ENCODE measurements around the gene CCDC85C. TPM values are rescaled to one million over a fixed set of nuclear protein-coding genes. Genes with fewer than 3 reads are reported as not detected.

The CCDC85C gene
- total and polyA plus RNA-seq, 2 of the 4 experiments (the other 2 are of a cell fraction) = 16.0 to 19.0 TPM

GRCh38 chr14:99521176-99522024 is 82.6 kb downstream of the CCDC85C start:
- in situ Hi-C loops (cut with MboI; ENCODE audit: low sequenced_read_pairs) = loop anchor here (5.0 to 10.0 kb wide), 2 partner anchors 101 to 383 kb away; no protein-coding TSS in a partner anchor
- DNase-seq = no peak
- ATAC-seq (ENCODE audit: low read depth) = no peak
- Histone ChIP-seq H3K14ac (replicated peaks; ENCODE audit: low read depth, low read length) (no peak overlapping the region), H3K4me2 (ENCODE audit: low read depth, low read length) (no peak overlapping the region), H3K4me1 (ENCODE audit: control insufficient read depth, insufficient read depth, low read length) (peaks cover 32% of the 10 kb centered on the region), H3K27ac (ENCODE audit: insufficient read depth, low read length) (peak overlapping the region; percentile 12; the same call in 1 of the 2 replicates), H2BK15ac (ENCODE audit: low read depth, low read length) (peak overlapping the region; percentile 17; the same call in 1 of the 3 replicates), H2BK5ac (ENCODE audit: low read depth, low read length, poor library complexity, severe bottlenecking) (no peak overlapping the region), H3K9ac (ENCODE audit: low read depth, low read length) (no peak overlapping the region), H2AK9ac (replicated peaks; ENCODE audit: low read depth, low read length, poor library complexity) (no peak overlapping the region), H4K8ac (ENCODE audit: low read depth in 2 of 2, low read length in 2 of 2) (0 out of 4 replicates have a peak overlapping the region, but pooled peaks of 1 of the 2 experiments have one; percentile 44), H2BK20ac (ENCODE audit: low read depth, low read length) (no peak overlapping the region), H2AK5ac (ENCODE audit: low read depth, low read length) (peak overlapping the region; percentile 75; the same call in 1 of the 2 replicates), H3K36me3 (ENCODE audit: control insufficient read depth, insufficient read depth, low read length) (no peaks in the 10 kb centered on the region; the same call in 1 of the 2 replicates), H3K4me3 (ENCODE audit: insufficient read depth, low read depth, low read length) (no peak overlapping the region), H3K4ac (ENCODE audit: low read depth, low read length) (peak overlapping the region; percentile 39; the same call in 1 of the 2 replicates), H2AFZ (replicated peaks; ENCODE audit: low read length, poor library complexity) (peak overlapping the region; percentile 12), H2BK120ac (ENCODE audit: low read depth, low read length) (no peak overlapping the region; the same call in 1 of the 2 replicates), H3K27me3 (ENCODE audit: control insufficient read depth, insufficient read depth, low read length) (no peaks in the 10 kb centered on the region), H3K9me3 (ENCODE audit: control insufficient read depth, insufficient read depth, low read length) (no peaks in the 10 kb centered on the region), H3K79me1 (ENCODE audit: low read depth in 1 of 2, low read length in 2 of 2) (peaks cover 21 to 80% of the 10 kb centered on the region in 2 experiments), H3K9me1 (ENCODE audit: insufficient read depth, low read length) (peaks cover 10% of the 10 kb centered on the region), H4K91ac (ENCODE audit: insufficient read depth, low read depth, low read length) (no peak overlapping the region), H3K56ac (ENCODE audit: extremely low read depth, insufficient read depth, low read length) (no peak overlapping the region), H4K20me1 (ENCODE audit: insufficient read depth, low read length) (peaks cover 41% of the 10 kb centered on the region), H4K5ac (ENCODE audit: low read depth, low read length) (no peak overlapping the region), H3K23ac (ENCODE audit: low read depth, low read length) (no peak overlapping the region), H3K18ac (ENCODE audit: low read depth, low read length) (no peak overlapping the region; the same call in 1 of the 2 replicates)
- dilution Hi-C loops (cut with HindIII; ENCODE audit: low sequenced_read_pairs, unreplicated experiment) = no loop called here
- BruUV-seq (replicated peaks) = no TSS peak
- intact Hi-C loops (cut with micrococcal nuclease) = loop anchor here (1.0 to 5.0 kb wide), 2 partner anchors 83 to 161 kb away; partner anchors contain the start of genes CCDC85C and CYP46A1
- no peak for TF ChIP-seq CEBPB (IDR thresholded peaks at IDR 0.05; ENCODE audit: low read depth, low read length)
- no peak for TF ChIP-seq NFE2L2 (IDR thresholded peaks at IDR 0.05; ENCODE audit: low read depth, low read length)
- TF ChIP-seq POLR2A (IDR thresholded peaks at IDR 0.05; ENCODE audit: low read depth, low read length) = no peak
- TF ChIP-seq CTCF (conservative IDR thresholded peaks at IDR 0.05; ENCODE audit: low read depth, low read length) = no peak
- TF ChIP-seq MAZ (IDR thresholded peaks at IDR 0.05; ENCODE audit: borderline replicate concordance, low read depth, low read length) = no peak
- no peak for TF ChIP-seq RAD21 (IDR thresholded peaks at IDR 0.05; ENCODE audit: low read length)
- no peak for TF ChIP-seq CHD1 (IDR thresholded peaks at IDR 0.05; ENCODE audit: low read depth, low read length)
- TF ChIP-seq SMC3 (IDR thresholded peaks at IDR 0.05; ENCODE audit: low read depth, low read length) = no peak
- TF ChIP-seq USF2 (IDR thresholded peaks at IDR 0.05; ENCODE audit: low read depth, low read length) = no peak
- CTCF ChIA-PET = no interaction called here
- WGBS, 2 experiments (ENCODE audit: extremely low coverage in 2 of 2, insufficient read length in 1 of 2) = 90% methylated on average over 6 of the region's 25 CpGs; no CpG with 5 or more reads in 1 of the 2 experiments
- POLR2A ChIA-PET (ENCODE audit: unreplicated experiment) = no interaction called here
